ENCODE results near the gene SPDYC. TPM values are rescaled to one million over a fixed set of nuclear protein-coding genes. Genes with fewer than 3 reads are reported as not detected.

SPDYC gene
- total and polyA plus RNA-seq, 9 of the 15 experiments (the other 6 are each of a cell fraction or from before 2014, with no cell fraction given): 4.4 to 18.8 (median 9.2) TPM

DNA sequence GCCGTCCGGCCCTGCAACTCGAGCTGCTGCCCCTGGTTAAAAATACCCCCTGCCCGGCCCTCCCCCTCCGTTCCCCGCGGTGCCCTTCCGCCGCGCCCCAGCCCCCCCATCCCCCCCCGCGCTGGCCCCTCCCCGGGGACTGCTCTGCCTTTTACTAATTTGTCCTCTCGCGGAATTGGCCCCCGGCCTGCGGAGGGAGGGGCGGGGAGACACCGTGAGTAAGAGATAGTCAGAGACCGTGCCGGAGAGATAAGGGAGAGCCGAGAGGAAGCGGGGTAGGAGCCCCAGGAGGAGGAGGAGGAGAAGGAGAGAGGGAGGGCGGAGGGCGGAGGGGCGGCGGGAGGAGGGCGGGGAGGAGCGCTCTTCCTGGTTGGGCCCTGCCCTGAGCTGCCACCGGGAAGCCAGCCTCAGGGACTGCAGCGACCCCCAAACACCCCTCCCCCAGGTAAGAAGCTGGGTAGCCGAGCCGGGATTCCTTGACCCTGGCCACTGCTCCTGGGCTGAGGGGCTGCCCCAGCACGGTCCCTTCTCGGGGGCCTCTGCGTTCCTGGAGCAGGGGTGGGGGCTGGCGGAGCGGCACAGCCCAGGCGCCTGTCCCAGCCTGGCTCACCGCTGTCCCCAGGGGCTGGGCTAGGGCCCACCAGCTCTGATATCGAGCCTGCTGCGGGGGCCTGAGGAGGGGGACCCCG, 11.7 kb downstream of the SPDYC start, which contains the start of gene CAPN1 (continued):
- TF ChIP-seq, protein P1, sequence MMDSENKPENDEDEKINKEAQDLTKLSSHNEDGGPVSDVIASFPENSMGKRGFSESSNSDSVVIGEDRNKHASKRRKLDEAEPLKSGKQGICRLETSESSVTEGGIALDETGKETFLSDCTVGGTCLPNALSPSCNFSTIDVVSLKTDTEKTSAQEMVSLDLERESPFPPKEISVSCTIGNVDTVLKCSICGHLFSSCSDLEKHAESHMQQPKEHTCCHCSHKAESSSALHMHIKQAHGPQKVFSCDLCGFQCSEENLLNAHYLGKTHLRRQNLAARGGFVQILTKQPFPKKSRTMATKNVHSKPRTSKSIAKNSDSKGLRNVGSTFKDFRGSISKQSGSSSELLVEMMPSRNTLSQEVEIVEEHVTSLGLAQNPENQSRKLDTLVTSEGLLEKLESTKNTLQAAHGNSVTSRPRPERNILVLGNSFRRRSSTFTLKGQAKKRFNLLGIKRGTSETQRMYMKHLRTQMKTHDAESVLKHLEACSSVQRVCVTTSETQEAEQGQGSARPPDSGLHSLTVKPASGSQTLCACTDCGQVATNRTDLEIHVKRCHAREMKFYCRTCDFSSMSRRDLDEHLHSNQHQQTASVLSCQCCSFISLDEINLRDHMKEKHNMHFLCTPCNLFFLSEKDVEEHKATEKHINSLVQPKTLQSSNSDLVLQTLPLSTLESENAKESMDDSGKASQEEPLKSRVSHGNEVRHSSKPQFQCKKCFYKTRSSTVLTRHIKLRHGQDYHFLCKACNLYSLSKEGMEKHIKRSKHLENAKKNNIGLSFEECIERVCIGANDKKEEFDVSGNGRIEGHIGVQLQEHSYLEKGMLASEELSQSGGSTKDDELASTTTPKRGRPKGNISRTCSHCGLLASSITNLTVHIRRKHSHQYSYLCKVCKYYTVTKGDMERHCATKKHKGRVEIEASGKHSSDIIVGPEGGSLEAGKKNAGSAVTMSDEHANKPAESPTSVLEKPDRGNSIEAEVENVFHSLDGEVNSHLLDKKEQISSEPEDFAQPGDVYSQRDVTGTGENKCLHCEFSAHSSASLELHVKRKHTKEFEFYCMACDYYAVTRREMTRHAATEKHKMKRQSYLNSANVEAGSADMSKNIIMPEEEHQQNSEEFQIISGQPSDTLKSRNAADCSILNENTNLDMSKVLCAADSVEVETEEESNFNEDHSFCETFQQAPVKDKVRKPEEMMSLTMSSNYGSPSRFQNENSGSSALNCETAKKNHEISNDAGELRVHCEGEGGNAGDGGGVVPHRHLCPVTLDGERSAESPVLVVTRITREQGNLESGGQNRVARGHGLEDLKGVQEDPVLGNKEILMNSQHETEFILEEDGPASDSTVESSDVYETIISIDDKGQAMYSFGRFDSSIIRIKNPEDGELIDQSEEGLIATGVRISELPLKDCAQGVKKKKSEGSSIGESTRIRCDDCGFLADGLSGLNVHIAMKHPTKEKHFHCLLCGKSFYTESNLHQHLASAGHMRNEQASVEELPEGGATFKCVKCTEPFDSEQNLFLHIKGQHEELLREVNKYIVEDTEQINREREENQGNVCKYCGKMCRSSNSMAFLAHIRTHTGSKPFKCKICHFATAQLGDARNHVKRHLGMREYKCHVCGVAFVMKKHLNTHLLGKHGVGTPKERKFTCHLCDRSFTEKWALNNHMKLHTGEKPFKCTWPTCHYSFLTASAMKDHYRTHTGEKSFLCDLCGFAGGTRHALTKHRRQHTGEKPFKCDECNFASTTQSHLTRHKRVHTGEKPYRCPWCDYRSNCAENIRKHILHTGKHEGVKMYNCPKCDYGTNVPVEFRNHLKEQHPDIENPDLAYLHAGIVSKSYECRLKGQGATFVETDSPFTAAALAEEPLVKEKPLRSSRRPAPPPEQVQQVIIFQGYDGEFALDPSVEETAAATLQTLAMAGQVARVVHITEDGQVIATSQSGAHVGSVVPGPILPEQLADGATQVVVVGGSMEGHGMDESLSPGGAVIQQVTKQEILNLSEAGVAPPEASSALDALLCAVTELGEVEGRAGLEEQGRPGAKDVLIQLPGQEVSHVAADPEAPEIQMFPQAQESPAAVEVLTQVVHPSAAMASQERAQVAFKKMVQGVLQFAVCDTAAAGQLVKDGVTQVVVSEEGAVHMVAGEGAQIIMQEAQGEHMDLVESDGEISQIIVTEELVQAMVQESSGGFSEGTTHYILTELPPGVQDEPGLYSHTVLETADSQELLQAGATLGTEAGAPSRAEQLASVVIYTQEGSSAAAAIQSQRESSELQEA (IDR thresholded peaks at IDR 0.05; ENCODE audit: low read depth): no peak
- TF ChIP-seq SPI1 (IDR thresholded peaks at IDR 0.05; ENCODE audit: borderline replicate concordance, low read depth, low read length) (peak; percentile 73), MED1 (CRISPR knock-in tag; IDR thresholded peaks at IDR 0.05; ENCODE audit: borderline replicate concordance) (no peak), BRD4 (IDR thresholded peaks at IDR 0.05) (no peak), ZC3H4 (CRISPR knock-in tag; IDR thresholded peaks at IDR 0.05; ENCODE audit: borderline replicate concordance) (no peak), RAD21 (CRISPR knock-in tag; conservative IDR thresholded peaks at IDR 0.05 in 1 of 2, IDR thresholded peaks at IDR 0.05 in 1 of 2) (no peak), SMARCC2 (IDR thresholded peaks at IDR 0.05; ENCODE audit: low read depth) (no peak), ZKSCAN8 (CRISPR knock-in tag; IDR thresholded peaks at IDR 0.05) (no peak), FOXK2 (conservative IDR thresholded peaks at IDR 0.05 in 1 of 2, IDR thresholded peaks at IDR 0.05 in 1 of 2; ENCODE audit: low read depth in 2 of 2) (no peak), ZNF583 (CRISPR knock-in tag; IDR thresholded peaks at IDR 0.05) (no peak), GABPA (tag; conservative IDR thresholded peaks at IDR 0.05; ENCODE audit: low read depth) (peak; percentile 59), MYC (IDR thresholded peaks at IDR 0.05; ENCODE audit: low read depth, low read length) (peak; percentile 25; the same call in 1 of the 2 replicates), MYC (CRISPR knock-in tag; IDR thresholded peaks at IDR 0.05; ENCODE audit: borderline replicate concordance, low read depth) (no peak), TAL1 (IDR thresholded peaks at IDR 0.05) (peak; percentile 25; the same call in 1 of the 2 replicates)
- TF ChIP-seq, protein P2, sequence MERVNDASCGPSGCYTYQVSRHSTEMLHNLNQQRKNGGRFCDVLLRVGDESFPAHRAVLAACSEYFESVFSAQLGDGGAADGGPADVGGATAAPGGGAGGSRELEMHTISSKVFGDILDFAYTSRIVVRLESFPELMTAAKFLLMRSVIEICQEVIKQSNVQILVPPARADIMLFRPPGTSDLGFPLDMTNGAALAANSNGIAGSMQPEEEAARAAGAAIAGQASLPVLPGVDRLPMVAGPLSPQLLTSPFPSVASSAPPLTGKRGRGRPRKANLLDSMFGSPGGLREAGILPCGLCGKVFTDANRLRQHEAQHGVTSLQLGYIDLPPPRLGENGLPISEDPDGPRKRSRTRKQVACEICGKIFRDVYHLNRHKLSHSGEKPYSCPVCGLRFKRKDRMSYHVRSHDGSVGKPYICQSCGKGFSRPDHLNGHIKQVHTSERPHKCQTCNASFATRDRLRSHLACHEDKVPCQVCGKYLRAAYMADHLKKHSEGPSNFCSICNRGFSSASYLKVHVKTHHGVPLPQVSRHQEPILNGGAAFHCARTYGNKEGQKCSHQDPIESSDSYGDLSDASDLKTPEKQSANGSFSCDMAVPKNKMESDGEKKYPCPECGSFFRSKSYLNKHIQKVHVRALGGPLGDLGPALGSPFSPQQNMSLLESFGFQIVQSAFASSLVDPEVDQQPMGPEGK (CRISPR knock-in tag; IDR thresholded peaks at IDR 0.05; ENCODE audit: borderline replicate concordance): no peak
- TF ChIP-seq, protein P3, sequence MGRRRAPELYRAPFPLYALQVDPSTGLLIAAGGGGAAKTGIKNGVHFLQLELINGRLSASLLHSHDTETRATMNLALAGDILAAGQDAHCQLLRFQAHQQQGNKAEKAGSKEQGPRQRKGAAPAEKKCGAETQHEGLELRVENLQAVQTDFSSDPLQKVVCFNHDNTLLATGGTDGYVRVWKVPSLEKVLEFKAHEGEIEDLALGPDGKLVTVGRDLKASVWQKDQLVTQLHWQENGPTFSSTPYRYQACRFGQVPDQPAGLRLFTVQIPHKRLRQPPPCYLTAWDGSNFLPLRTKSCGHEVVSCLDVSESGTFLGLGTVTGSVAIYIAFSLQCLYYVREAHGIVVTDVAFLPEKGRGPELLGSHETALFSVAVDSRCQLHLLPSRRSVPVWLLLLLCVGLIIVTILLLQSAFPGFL (CRISPR knock-in tag; IDR thresholded peaks at IDR 0.05): no peak
